Mesenteric fat pad (tissue), 1 donor: ENCODE data around the gene VSTM2L. TPM values are rescaled to one million over a fixed set of nuclear protein-coding genes. Genes with fewer than 3 reads are reported as not detected.

ENCODE experiments used
- DNase-seq: peaks from one replicate; pipeline ENCODE4 v3.0.0-alpha.2; 2020; ENCODE audit warnings: low spot score
- total RNA-seq: library from RNA; stranded (reverse); fragmentation: NEBNext Ultra II Directional; extraction: Animal tissue kit (Norgen Biotek cat#: 25700); gene quantifications from one replicate; pipeline ENCODE4 v1.2.1, GENCODE V29; 2021
- donor health status: DM: yes; HTN: yes; CAD: no.

The VSTM2L gene
- total RNA-seq, 1 donor from 2014 or later = 0.93 TPM

- no peak for DNase-seq
These were observed 23.9 kb upstream of the VSTM2L start for GRCh38 chr20:37878835-37879599.

GRCh38 chr20:37879843-37880242 lies 23.1 kb upstream of the VSTM2L start:
- DNase-seq = no peak

- DNase-seq = no peak
These were observed 22.0 kb upstream of the VSTM2L start for GRCh38 chr20:37880726-37881591.

- DNase-seq = no peak
These were observed 21.2 kb upstream of the VSTM2L start for GRCh38 chr20:37881601-37882343.

GRCh38 chr20:37882961-37883712 lies 19.8 kb upstream of the VSTM2L start:
- no peak for DNase-seq

- DNase-seq = no peak
These were observed 17.9 kb upstream of the VSTM2L start for GRCh38 chr20:37885042-37885441.

GRCh38 chr20:37885593-37886503 lies 17.1 kb upstream of the VSTM2L start:
- no peak for DNase-seq

GRCh38 chr20:37886851-37887297 lies 16.1 kb upstream of the VSTM2L start:
- no peak for DNase-seq

GRCh38 chr20:37888641-37889040 lies 14.3 kb upstream of the VSTM2L start:
- no peak for DNase-seq

- no peak for DNase-seq
These were observed 12.8 kb upstream of the VSTM2L start for GRCh38 chr20:37890108-37890507.

GRCh38 chr20:37890643-37891042 lies 12.3 kb upstream of the VSTM2L start:
- DNase-seq = no peak

- no peak for DNase-seq
These were observed 10.9 kb upstream of the VSTM2L start for GRCh38 chr20:37892001-37892400.

- no peak for DNase-seq
These were observed 9.2 kb upstream of the VSTM2L start for GRCh38 chr20:37893566-37894241.

GRCh38 chr20:37894454-37894853 lies 8.5 kb upstream of the VSTM2L start:
- DNase-seq = no peak

GRCh38 chr20:37895166-37895565 lies 7.8 kb upstream of the VSTM2L start:
- no peak for DNase-seq

- no peak for DNase-seq
These were observed 5.9 kb upstream of the VSTM2L start for GRCh38 chr20:37896932-37897548.

- no peak for DNase-seq
These were observed 4.5 kb upstream of the VSTM2L start for GRCh38 chr20:37898233-37899104.
